ENCODE data around the gene C1orf122. TPM values are rescaled to one million over a fixed set of nuclear protein-coding genes. Genes with fewer than 3 reads are reported as not detected.

The C1orf122 gene
- polyA plus RNA-seq, 2 of the 4 experiments (the other 2 are of a cell fraction), result 21.3 to 29.1 TPM

DNA sequence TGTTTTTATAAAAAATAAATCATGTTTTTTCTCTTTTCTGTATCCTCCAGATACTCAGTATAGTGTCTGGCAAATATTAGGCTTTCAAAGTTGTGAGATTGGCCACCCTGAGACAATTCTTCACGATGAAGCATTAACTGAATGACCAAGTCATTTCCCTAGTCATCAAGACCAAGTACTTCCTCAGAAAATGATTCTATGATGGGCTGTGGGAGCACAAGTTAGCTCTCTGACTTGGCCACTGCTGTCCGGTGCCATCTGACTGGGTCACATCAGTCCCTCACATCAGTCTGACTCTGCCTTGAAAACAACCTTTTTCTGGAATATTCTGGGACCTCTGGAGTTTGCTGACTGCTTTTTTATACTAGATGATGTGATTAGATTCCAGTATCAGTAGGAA lies 13.9 kb downstream of the C1orf122 start:
- TF ChIP-seq TP53 (CRISPR knock-in tag; IDR thresholded peaks at IDR 0.05), result no peak
- TF ChIP-seq EHF (CRISPR knock-in tag; IDR thresholded peaks at IDR 0.05), result no peak
- TF ChIP-seq CBX8 (IDR thresholded peaks at IDR 0.05), result no peak
- no peak for TF ChIP-seq ZSCAN20 (CRISPR knock-in tag; IDR thresholded peaks at IDR 0.05)
- TF ChIP-seq NPAS2 (CRISPR knock-in tag; IDR thresholded peaks at IDR 0.05; ENCODE audit: borderline replicate concordance), result no peak
- TF ChIP-seq PHF8 (IDR thresholded peaks at IDR 0.05; ENCODE audit: borderline replicate concordance, low read depth), result no peak
- TF ChIP-seq, protein P1, sequence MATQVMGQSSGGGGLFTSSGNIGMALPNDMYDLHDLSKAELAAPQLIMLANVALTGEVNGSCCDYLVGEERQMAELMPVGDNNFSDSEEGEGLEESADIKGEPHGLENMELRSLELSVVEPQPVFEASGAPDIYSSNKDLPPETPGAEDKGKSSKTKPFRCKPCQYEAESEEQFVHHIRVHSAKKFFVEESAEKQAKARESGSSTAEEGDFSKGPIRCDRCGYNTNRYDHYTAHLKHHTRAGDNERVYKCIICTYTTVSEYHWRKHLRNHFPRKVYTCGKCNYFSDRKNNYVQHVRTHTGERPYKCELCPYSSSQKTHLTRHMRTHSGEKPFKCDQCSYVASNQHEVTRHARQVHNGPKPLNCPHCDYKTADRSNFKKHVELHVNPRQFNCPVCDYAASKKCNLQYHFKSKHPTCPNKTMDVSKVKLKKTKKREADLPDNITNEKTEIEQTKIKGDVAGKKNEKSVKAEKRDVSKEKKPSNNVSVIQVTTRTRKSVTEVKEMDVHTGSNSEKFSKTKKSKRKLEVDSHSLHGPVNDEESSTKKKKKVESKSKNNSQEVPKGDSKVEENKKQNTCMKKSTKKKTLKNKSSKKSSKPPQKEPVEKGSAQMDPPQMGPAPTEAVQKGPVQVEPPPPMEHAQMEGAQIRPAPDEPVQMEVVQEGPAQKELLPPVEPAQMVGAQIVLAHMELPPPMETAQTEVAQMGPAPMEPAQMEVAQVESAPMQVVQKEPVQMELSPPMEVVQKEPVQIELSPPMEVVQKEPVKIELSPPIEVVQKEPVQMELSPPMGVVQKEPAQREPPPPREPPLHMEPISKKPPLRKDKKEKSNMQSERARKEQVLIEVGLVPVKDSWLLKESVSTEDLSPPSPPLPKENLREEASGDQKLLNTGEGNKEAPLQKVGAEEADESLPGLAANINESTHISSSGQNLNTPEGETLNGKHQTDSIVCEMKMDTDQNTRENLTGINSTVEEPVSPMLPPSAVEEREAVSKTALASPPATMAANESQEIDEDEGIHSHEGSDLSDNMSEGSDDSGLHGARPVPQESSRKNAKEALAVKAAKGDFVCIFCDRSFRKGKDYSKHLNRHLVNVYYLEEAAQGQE (IDR thresholded peaks at IDR 0.05), result no peak
- no peak for TF ChIP-seq HOXA7 (CRISPR knock-in tag; IDR thresholded peaks at IDR 0.05)
- FAIRE-seq (no peak), ATAC-seq (no peak), DNase-seq (ENCODE audit: low read depth in 1 of 2, low spot score in 1 of 2) (no peak)
- H3K4me3 ChIP-seq, result no peak overlapping the region
- ChIA-PET POLR2A (no interaction called here), CTCF (no interaction called here)
- no peak overlapping the region for H3K27ac ChIP-seq
- no peaks in the 10 kb centered on the region for H3K9me3 ChIP-seq
- no peak overlapping the region for H3K4me2 ChIP-seq
- no peaks in the 10 kb centered on the region for H3K4me1 ChIP-seq
- 93% methylated on average over 2 of the region's 2 CpGs for WGBS (ENCODE audit: missing lambda C conversion rate)

GRCh38 chr1:37822906-37823815 lies 15.6 kb downstream of the C1orf122 start:
- Histone ChIP-seq H3K9me3 (no peaks in the 10 kb centered on the region), H3K4me3 (no peak overlapping the region), H3K4me1 (no peaks in the 10 kb centered on the region), H3K4me2 (no peak overlapping the region), H3K27ac (no peak overlapping the region)
- TF ChIP-seq HDAC2 (IDR thresholded peaks at IDR 0.05), result no peak
- no peak for DNase-seq (ENCODE audit: low read depth in 1 of 2, low spot score in 1 of 2)
- no peak for FAIRE-seq
- ATAC-seq, result no peak
- WGBS (ENCODE audit: missing lambda C conversion rate), result 85% methylated on average over 9 of the region's 9 CpGs
- POLR2A ChIA-PET, result no interaction called here
- CTCF ChIA-PET, result interaction anchor here (0.6 to 1.4 kb wide), 4 partner anchors 10 to 724 kb away, joined by 3 to 6 read pairs (median 3); partner anchors contain the start of gene MTF1

GRCh38 chr1:37824001-37824400 lies 16.4 kb downstream of the C1orf122 start:
- no peak for DNase-seq (ENCODE audit: low read depth in 1 of 2, low spot score in 1 of 2)
- no peak overlapping the region for H3K4me2 ChIP-seq
- 79% methylated on average over 2 of the region's 2 CpGs for WGBS (ENCODE audit: missing lambda C conversion rate)
- no peak for ATAC-seq
- no peaks in the 10 kb centered on the region for H3K9me3 ChIP-seq
- no peak for TF ChIP-seq HOXB13 (CRISPR knock-in tag; IDR thresholded peaks at IDR 0.05; ENCODE audit: low read depth)
- TF ChIP-seq MAFK (IDR thresholded peaks at IDR 0.05; ENCODE audit: partially characterized antibody), result no peak
- TF ChIP-seq POLR2A (IDR thresholded peaks at IDR 0.05; ENCODE audit: low read length), result no peak
- TF ChIP-seq JUN (IDR thresholded peaks at IDR 0.05), result no peak
- TF ChIP-seq RCOR1 (IDR thresholded peaks at IDR 0.05; ENCODE audit: low read depth, low read length), result no peak
- TF ChIP-seq HOXA7 (CRISPR knock-in tag; IDR thresholded peaks at IDR 0.05), result no peak
- no peak for TF ChIP-seq CHD2 (IDR thresholded peaks at IDR 0.05; ENCODE audit: low read length, partially characterized antibody)
- TF ChIP-seq RFX5 (IDR thresholded peaks at IDR 0.05), result no peak
- no peak for TF ChIP-seq EHF (CRISPR knock-in tag; IDR thresholded peaks at IDR 0.05)
- TF ChIP-seq EHMT2 (IDR thresholded peaks at IDR 0.05; ENCODE audit: low read depth), result no peak
- TF ChIP-seq EP300 (IDR thresholded peaks at IDR 0.05), result no peak
- TF ChIP-seq RNF2 (IDR thresholded peaks at IDR 0.05; ENCODE audit: borderline replicate concordance, low read depth), result no peak
- TF ChIP-seq JUNB (IDR thresholded peaks at IDR 0.05), result no peak
- no peak for TF ChIP-seq HES2 (IDR thresholded peaks at IDR 0.05)
- TF ChIP-seq SMC3 (IDR thresholded peaks at IDR 0.05), result no peak
- TF ChIP-seq PBX3 (IDR thresholded peaks at IDR 0.05), result no peak
- TF ChIP-seq ZSCAN20 (CRISPR knock-in tag; IDR thresholded peaks at IDR 0.05), result no peak
- no peak overlapping the region for H3K27ac ChIP-seq
- H3K4me1 ChIP-seq, result no peaks in the 10 kb centered on the region
- POLR2A ChIA-PET, result no interaction called here
- CTCF ChIA-PET, result interaction anchor here (0.6 to 1.4 kb wide), 2 partner anchors 36 to 723 kb away, joined by 3 to 6 read pairs; partner anchors contain the start of gene MTF1
- FAIRE-seq, result no peak
- no peak overlapping the region for H3K4me3 ChIP-seq

Measured in A549 (cell line).